ENCODE results near the gene SLC18B1. TPM values are rescaled to one million over a fixed set of nuclear protein-coding genes. Genes with fewer than 3 reads are reported as not detected.

The SLC18B1 gene
- polyA plus RNA-seq, 1 of the 3 experiments (the other 2 are of a cell fraction): 1.2 TPM

DNA sequence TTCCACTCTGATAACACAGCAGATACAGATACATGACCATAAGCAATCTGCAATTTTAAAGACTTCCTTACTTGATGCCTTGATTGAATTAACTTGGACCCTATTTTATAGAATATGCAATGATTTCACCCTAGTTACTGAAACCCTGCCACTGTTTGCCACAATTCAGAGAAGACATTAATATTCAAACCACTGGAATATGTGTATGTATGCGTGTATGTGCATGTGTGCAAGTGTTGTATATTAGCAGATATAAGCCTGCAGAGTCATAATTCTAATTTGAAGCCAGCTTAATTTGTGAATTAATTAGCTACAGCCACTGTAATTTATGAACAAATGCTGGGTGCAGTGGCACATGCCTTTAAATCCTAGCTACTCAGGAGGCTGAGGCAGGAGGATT, 50.0 kb downstream of the SLC18B1 start:
- TF ChIP-seq, protein P1, sequence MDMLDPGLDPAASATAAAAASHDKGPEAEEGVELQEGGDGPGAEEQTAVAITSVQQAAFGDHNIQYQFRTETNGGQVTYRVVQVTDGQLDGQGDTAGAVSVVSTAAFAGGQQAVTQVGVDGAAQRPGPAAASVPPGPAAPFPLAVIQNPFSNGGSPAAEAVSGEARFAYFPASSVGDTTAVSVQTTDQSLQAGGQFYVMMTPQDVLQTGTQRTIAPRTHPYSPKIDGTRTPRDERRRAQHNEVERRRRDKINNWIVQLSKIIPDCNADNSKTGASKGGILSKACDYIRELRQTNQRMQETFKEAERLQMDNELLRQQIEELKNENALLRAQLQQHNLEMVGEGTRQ (IDR thresholded peaks at IDR 0.05; ENCODE audit: borderline replicate concordance, low read depth, low read length): no peak
- no peak for TF ChIP-seq TEAD4 (IDR thresholded peaks at IDR 0.05; ENCODE audit: borderline replicate concordance, insufficient read depth)
- no peak for TF ChIP-seq RXRA (IDR thresholded peaks at IDR 0.05; ENCODE audit: borderline replicate concordance, low read depth)
- TF ChIP-seq SIN3A (IDR thresholded peaks at IDR 0.05; ENCODE audit: borderline replicate concordance, low read depth, low read length): no peak
- no peak for TF ChIP-seq GATA2 (CRISPR knock-in tag; IDR thresholded peaks at IDR 0.05)
- TF ChIP-seq FOXM1 (IDR thresholded peaks at IDR 0.05; ENCODE audit: low read depth): no peak
- TF ChIP-seq, protein P2, sequence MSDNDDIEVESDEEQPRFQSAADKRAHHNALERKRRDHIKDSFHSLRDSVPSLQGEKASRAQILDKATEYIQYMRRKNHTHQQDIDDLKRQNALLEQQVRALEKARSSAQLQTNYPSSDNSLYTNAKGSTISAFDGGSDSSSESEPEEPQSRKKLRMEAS (IDR thresholded peaks at IDR 0.05; ENCODE audit: low read depth): no peak
- TF ChIP-seq, protein P3, sequence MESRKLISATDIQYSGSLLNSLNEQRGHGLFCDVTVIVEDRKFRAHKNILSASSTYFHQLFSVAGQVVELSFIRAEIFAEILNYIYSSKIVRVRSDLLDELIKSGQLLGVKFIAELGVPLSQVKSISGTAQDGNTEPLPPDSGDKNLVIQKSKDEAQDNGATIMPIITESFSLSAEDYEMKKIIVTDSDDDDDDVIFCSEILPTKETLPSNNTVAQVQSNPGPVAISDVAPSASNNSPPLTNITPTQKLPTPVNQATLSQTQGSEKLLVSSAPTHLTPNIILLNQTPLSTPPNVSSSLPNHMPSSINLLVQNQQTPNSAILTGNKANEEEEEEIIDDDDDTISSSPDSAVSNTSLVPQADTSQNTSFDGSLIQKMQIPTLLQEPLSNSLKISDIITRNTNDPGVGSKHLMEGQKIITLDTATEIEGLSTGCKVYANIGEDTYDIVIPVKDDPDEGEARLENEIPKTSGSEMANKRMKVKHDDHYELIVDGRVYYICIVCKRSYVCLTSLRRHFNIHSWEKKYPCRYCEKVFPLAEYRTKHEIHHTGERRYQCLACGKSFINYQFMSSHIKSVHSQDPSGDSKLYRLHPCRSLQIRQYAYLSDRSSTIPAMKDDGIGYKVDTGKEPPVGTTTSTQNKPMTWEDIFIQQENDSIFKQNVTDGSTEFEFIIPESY (IDR thresholded peaks at IDR 0.05; ENCODE audit: borderline replicate concordance, low read depth): no peak
- no peak for TF ChIP-seq EP300 (IDR thresholded peaks at IDR 0.05; ENCODE audit: borderline replicate concordance in 1 of 2, low read depth in 1 of 2, low read length in 1 of 2)
- no peak for TF ChIP-seq GABPA (IDR thresholded peaks at IDR 0.05; ENCODE audit: low read depth)
- Histone ChIP-seq H3K4me3 (ENCODE audit: low read depth in 2 of 2, low read length in 1 of 2) (no peak overlapping the region), H3K9me2 (no peaks in the 10 kb centered on the region), H3K4me2 (no peak overlapping the region), H3K4me1 (ENCODE audit: control insufficient read depth in 1 of 2, insufficient read depth in 2 of 2, low read depth in 1 of 2, low read length in 1 of 2) (no peaks in the 10 kb centered on the region), H3K27ac (ENCODE audit: low read depth in 2 of 2, low read length in 1 of 2) (no peak overlapping the region), H3K36me3 (replicated peaks in 1 of 2; ENCODE audit: control insufficient read depth in 1 of 2, insufficient read depth in 2 of 2, low read length in 1 of 2) (no peaks in the 10 kb centered on the region), H3F3A (replicated peaks; ENCODE audit: insufficient read depth) (no peaks in the 10 kb centered on the region), H3K9ac (no peak overlapping the region), H3K27me3 (ENCODE audit: insufficient read depth) (no peaks in the 10 kb centered on the region; the same call in 1 of the 2 replicates), H2AFZ (ENCODE audit: low read depth) (no peak overlapping the region), H3K79me2 (ENCODE audit: insufficient read depth) (no peaks in the 10 kb centered on the region), H3K9me3 (no peaks in the 10 kb centered on the region), H4K20me1 (ENCODE audit: insufficient read depth) (no peaks in the 10 kb centered on the region)
- DNase-seq: no peak
- POLR2A ChIA-PET: no interaction called here
- CTCF ChIA-PET: no interaction called here
- 14% methylated on average over 1 of the region's 1 CpG for WGBS (ENCODE audit: low lambda C conversion rate)

DNA sequence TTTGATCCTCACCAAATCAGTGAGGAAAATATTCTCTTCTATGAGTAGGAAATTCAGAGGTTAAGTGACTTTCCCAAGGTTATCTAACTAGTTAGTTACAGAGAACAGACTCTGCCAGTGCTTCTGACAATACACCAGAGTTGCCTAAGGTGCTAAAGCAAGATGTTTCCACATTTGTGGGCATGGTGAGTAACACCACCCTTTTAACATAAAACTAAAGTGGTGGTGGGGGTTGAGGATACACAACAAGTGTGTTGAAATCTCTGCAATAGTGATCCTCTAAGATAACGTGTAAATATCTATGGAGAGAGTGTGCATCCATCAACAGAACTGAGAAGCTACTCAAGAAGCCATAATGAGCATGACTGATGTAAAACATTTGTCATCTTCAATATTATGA, 52.4 kb downstream of the SLC18B1 start:
- Histone ChIP-seq H3K4me3 (ENCODE audit: low read depth in 2 of 2, low read length in 1 of 2) (no peak overlapping the region), H3K9ac (no peak overlapping the region), H3K27me3 (ENCODE audit: insufficient read depth) (no peaks in the 10 kb centered on the region), H3K9me2 (no peaks in the 10 kb centered on the region), H4K20me1 (ENCODE audit: insufficient read depth) (no peaks in the 10 kb centered on the region), H3K4me2 (no peak overlapping the region), H3K79me2 (ENCODE audit: insufficient read depth) (no peaks in the 10 kb centered on the region), H3F3A (replicated peaks; ENCODE audit: insufficient read depth) (no peaks in the 10 kb centered on the region), H2AFZ (ENCODE audit: low read depth) (no peak overlapping the region), H3K9me3 (no peaks in the 10 kb centered on the region), H3K27ac (ENCODE audit: low read depth in 2 of 2, low read length in 1 of 2) (no peak overlapping the region), H3K4me1 (ENCODE audit: control insufficient read depth in 1 of 2, insufficient read depth in 2 of 2, low read depth in 1 of 2, low read length in 1 of 2) (no peaks in the 10 kb centered on the region), H3K36me3 (replicated peaks in 1 of 2; ENCODE audit: control insufficient read depth in 1 of 2, insufficient read depth in 2 of 2, low read length in 1 of 2) (no peaks in the 10 kb centered on the region)
- 0% methylated on average over 1 of the region's 1 CpG for WGBS (ENCODE audit: low lambda C conversion rate)
- ChIA-PET POLR2A (no interaction called here), CTCF (interaction anchor here (0.6 kb wide), 1 partner anchor 22 kb away, joined by 4 read pairs; no protein-coding TSS in a partner anchor)
- DNase-seq: no peak
- TF ChIP-seq YY1 (IDR thresholded peaks at IDR 0.05; ENCODE audit: low read depth) (no peak), MEF2A (IDR thresholded peaks at IDR 0.05; ENCODE audit: borderline replicate concordance, low read depth) (no peak), GATA2 (CRISPR knock-in tag; IDR thresholded peaks at IDR 0.05) (no peak)

Measured in SK-N-SH (cell line).